Chondrocyte (in vitro differentiated cells): ENCODE data around the gene FHDC1. TPM values are rescaled to one million over a fixed set of nuclear protein-coding genes. Genes with fewer than 3 reads are reported as not detected.

Experiments used
- DNase-seq: peaks from one replicate; pipeline ENCODE4 v3.0.0; 2021; ENCODE audit warnings: mixed read lengths, low spot score
- H3K27ac Mint-ChIP-seq: one replicate; pipeline ENCODE4 v1.8.0; 2021; ENCODE audit warnings: mild to moderate bottlenecking, moderate library complexity, mixed read lengths; ENCODE audit not compliant: unreplicated experiment
- H3K27me3 Mint-ChIP-seq: 2 replicates; pipeline ENCODE4 v1.8.0; 2021; ENCODE audit warnings: low read depth, mixed read lengths
- H3K36me3 Mint-ChIP-seq: 2 replicates; pipeline ENCODE4 v1.8.0; 2021; ENCODE audit warnings: low read depth, mixed read lengths
- H3K4me1 Mint-ChIP-seq: 2 replicates; pipeline ENCODE4 v1.8.0; 2021; ENCODE audit warnings: low read depth, mild to moderate bottlenecking, mixed read lengths
- H3K4me3 Mint-ChIP-seq: one replicate; pipeline ENCODE4 v1.8.0; 2021; ENCODE audit warnings: mild to moderate bottlenecking, moderate library complexity, mixed read lengths; ENCODE audit not compliant: unreplicated experiment
- H3K9me3 Mint-ChIP-seq: 2 replicates; pipeline ENCODE4 v1.8.0; 2021; ENCODE audit warnings: low read depth, mixed read lengths
- CTCF ChIP-seq: fragments of 200-600 bp; sonication (generic); IDR thresholded peaks from 2 replicates; pipeline ENCODE4 v1.5.0; 2021; ENCODE audit warnings: antibody characterized with exemption, mild to moderate bottlenecking, moderate library complexity
- total RNA-seq: library from RNA; stranded (reverse); gene quantifications from 3 replicates; pipeline ENCODE4 v1.2.1, GENCODE V29; 2021

Gene FHDC1
- total RNA-seq, 1 donor from 2014 or later: 4.2 TPM

- Mint-ChIP-seq H3K27me3 (peaks cover 4% of the 10 kb centered on the region), H3K36me3 (no peaks in the 10 kb centered on the region), H3K27ac (no peak overlapping the region), H3K9me3 (no peaks in the 10 kb centered on the region), H3K4me3 (no peak overlapping the region), H3K4me1 (peaks cover 17% of the 10 kb centered on the region)
- DNase-seq: no peak
- no peak for TF ChIP-seq CTCF
Observed at GRCh38 chr4:152997771-152998487, 61.8 kb downstream of the FHDC1 start.

- TF ChIP-seq CTCF: no peak
- Mint-ChIP-seq H3K27me3 (peaks cover 4% of the 10 kb centered on the region), H3K4me3 (no peak overlapping the region), H3K4me1 (peaks cover 17% of the 10 kb centered on the region), H3K27ac (no peak overlapping the region), H3K9me3 (no peaks in the 10 kb centered on the region), H3K36me3 (no peaks in the 10 kb centered on the region)
- no peak for DNase-seq
Observed at GRCh38 chr4:152998861-152999260, 62.7 kb downstream of the FHDC1 start.

GRCh38 chr4:152999346-153000075 is 63.4 kb downstream of the FHDC1 start:
- no peak overlapping the region for H3K27ac Mint-ChIP-seq
- peaks cover 4% of the 10 kb centered on the region for H3K27me3 Mint-ChIP-seq
- no peak for TF ChIP-seq CTCF
- no peaks in the 10 kb centered on the region for H3K9me3 Mint-ChIP-seq
- H3K4me3 Mint-ChIP-seq: no peak overlapping the region
- DNase-seq: no peak
- H3K36me3 Mint-ChIP-seq: no peaks in the 10 kb centered on the region
- peaks cover 17% of the 10 kb centered on the region for H3K4me1 Mint-ChIP-seq

GRCh38 chr4:153000076-153000420 is 63.9 kb downstream of the FHDC1 start:
- no peak overlapping the region for H3K4me3 Mint-ChIP-seq
- peaks cover 17% of the 10 kb centered on the region for H3K4me1 Mint-ChIP-seq
- no peak overlapping the region for H3K27ac Mint-ChIP-seq
- peaks cover 4% of the 10 kb centered on the region for H3K27me3 Mint-ChIP-seq
- H3K9me3 Mint-ChIP-seq: no peaks in the 10 kb centered on the region
- DNase-seq: no peak
- no peaks in the 10 kb centered on the region for H3K36me3 Mint-ChIP-seq
- TF ChIP-seq CTCF: no peak

GRCh38 chr4:153001626-153002025 is 65.5 kb downstream of the FHDC1 start:
- DNase-seq: no peak
- no peak overlapping the region for H3K27ac Mint-ChIP-seq
- no peaks in the 10 kb centered on the region for H3K36me3 Mint-ChIP-seq
- no peak overlapping the region for H3K4me3 Mint-ChIP-seq
- no peaks in the 10 kb centered on the region for H3K27me3 Mint-ChIP-seq
- H3K9me3 Mint-ChIP-seq: no peaks in the 10 kb centered on the region
- TF ChIP-seq CTCF: no peak
- peaks cover 11% of the 10 kb centered on the region for H3K4me1 Mint-ChIP-seq
